ENCODE results near the gene CYP17A1.

- TF ChIP-seq CTCF (IDR thresholded peaks at IDR 0.05) (no peak), POLR2AphosphoS5 (IDR thresholded peaks at IDR 0.05) (no peak), POLR2A (IDR thresholded peaks at IDR 0.05) (no peak)
These were observed 22.8 kb downstream of the CYP17A1 start for GRCh38 chr10:102814453-102814871.

Data from sigmoid colon (tissue), 4 donors.